Right lung (tissue), 5 donors: ENCODE data around the gene CD37. TPM values are rescaled to one million over a fixed set of nuclear protein-coding genes. Genes with fewer than 3 reads are reported as not detected.
"Not testable (repeated sequence)": the region's sequence is repeated elsewhere in the genome, so short reads cannot be mapped to it uniquely, and the experiment has no call there.

Experiments
- DNase-seq, 2 donors: peaks; one replicate each; pipeline ENCODE4 v3.0.0-alpha.2; 2013
- polyA plus RNA-seq, 5 donors: library from polyadenylated mRNA; unstranded; fragments of 120-200 nt; gene quantifications; one replicate each; pipeline versions ENCODE4 v1.2.1 to v1.2.3, GENCODE V29; 2013; ENCODE audit warnings: inconsistent platforms in 1 of 5, low replicate concordance in 1 of 5; ENCODE audit not compliant: insufficient read length in 5 of 5, insufficient read depth in 1 of 5

CD37 gene
- polyA plus RNA-seq, 5 donors, result 35.1 to 50.8 (median 44.1) TPM

DNA sequence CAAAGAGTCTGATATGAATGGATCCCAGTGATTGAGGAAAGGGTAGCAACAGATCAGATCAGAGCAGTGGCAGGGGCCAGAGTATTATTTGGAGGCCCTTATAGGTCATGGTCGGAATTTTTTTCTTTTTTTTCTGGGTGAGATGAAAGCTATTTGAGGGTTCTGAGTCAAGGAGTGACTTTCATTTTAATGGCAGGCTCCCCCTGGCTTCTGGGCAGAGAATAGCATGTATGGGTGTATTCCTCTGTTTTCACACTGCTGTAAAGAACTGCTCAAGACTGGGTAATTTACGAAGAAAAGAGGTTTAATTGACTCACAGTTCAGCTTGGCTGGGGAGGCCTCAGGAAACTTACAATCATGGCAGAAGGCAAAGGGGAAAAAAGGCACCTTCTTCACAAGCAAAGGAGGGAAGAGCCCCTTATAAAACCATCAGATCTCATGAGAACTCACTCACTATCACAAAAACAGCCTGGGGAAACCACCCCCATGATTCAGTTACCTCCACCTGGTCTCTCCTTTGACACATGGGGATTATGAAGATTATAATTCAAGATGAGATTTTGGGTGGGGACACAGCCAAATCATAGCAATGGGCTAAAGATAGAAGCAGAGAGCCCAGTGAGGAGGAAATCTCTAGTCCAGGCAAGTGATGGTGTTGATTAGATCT lies 7.2 kb upstream of the CD37 start:
- no peak for DNase-seq

DNA sequence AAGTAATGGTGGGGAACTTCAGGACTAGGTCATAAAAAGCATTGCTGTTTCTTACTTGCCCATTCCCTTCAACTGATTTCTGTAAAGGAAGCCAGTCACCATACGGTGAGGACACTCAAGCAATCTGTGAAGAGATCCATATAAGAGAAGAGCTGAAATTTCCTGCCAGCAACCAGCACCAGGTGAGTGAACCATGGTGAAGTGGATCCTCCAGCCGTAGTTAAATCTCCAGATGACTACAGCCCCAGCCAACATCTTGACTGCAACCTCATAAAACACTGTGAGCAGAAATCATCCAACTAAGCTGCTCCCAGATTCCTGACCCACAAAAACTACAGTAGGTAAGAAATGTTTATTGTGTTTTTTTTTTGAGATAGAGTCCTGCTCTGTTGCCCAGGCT lies 6.5 kb upstream of the CD37 start:
- DNase-seq, result no peak

DNA sequence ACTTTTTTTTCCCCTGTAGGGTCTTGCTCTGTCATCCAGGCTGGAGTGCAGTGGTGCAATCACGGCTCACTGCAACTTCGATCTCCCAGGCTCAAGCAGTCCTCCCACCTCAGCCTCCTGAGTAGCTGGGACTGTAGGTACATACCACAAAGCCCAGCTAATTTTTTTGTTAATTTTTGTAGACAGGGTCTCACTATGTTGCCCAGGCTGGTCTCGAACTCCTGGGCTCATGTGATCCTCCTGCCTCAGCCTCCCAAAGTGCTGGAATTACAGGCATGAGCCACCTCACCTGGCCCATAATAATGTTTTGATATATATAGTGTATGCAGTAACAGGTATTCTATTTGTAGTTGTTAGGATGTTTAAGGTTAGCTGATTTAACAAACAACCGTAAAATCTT lies 4.0 kb upstream of the CD37 start:
- DNase-seq, result not testable (repeated sequence)

DNA sequence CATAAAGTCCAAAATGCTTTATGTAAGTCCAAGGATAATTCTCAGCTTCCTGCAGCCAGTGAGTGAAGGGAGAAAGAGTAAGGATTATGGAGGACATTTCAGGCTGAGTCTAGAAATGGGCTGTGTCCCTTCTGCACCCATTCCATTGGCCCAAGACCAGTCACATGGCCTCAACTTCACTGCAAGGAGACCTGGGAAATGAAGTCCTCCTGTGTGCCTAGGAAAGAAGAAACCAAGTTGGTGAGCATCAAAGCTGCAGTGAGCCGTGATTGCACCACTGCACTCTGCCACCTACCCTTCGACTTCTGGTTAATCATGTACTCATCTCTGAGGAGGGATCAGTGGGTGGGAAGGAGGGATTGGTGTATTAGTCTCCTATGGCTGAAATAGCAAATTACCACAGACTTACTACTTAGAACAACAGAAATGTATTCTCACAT lies 3.6 kb upstream of the CD37 start:
- no peak for DNase-seq

DNA sequence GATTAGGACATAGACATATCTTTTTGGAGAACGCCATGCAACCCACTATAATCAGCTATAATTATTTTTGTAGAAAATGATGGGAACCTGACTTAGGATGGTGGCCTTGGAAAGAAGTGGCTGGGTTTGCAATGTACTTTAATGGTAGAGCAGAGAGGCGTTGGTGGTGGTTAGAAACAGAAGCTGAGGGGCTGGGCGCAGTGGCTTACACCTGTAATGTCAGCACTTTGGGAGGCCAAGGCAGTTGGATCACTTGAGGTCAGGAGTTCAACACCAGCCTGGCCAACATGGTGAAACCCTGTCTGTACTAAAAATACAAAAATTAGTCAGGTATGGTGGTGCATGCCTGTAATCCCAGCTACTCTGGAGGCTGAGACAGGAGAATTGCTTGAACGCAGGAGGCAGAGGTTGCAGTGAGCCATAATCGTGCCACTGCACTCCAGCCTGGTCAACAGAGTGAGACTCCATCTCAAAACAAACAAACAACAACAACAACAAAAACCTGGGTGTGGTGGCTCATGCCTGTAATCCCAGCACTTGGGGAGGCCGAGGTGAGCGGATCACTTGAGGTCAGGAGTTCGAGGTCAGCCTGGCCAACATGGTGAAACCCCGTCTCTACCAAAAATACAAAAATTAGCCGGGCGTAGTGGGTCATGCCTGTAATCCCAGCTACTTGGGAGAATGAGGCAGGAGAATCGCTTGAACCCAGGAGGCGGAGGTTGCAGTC lies 2.4 kb upstream of the CD37 start:
- not testable (repeated sequence) for DNase-seq

DNA sequence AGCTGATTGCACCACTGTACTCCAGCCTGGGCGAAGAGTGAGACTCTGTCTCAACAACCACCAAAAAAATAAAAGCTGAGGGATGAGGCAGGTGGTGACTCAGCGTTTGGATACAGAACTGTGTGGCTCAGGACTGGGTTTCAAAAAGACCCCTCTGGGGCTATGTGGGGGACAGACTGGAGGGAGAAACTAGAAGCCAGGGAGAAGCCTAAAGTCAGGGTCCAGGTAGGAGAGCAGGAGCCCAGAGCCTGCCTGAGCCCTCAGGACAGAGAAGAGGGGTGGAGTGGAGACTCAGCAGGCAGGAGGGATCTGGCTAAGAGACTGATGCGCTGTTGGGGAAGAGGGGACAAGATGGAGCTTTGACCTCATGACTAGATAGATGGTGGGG lies 1.8 kb upstream of the CD37 start:
- no peak for DNase-seq

DNA sequence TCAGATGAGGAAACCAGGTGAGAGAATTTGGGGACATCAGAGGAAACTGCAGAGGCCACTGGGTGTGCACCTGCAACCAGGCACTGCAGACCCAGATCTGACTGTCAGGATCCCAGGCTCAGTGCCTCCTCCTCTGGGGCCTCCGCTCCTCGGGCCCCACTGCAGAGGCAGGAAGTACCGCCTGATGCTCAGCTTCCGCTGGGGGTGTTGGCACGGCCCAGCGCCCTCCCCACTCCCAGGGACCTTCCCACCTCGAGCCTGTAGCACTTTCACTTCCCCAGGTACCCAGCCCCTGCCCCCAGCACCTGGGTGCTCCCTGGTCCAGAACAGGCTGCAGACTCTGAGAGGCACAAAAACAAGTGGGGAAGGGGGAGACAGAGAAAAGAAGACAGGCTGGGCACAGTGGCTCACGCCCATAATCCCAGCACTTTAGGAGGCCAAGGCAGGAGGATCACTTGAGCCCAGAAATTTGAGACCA lies 1.4 kb upstream of the CD37 start:
- no peak for DNase-seq

DNA sequence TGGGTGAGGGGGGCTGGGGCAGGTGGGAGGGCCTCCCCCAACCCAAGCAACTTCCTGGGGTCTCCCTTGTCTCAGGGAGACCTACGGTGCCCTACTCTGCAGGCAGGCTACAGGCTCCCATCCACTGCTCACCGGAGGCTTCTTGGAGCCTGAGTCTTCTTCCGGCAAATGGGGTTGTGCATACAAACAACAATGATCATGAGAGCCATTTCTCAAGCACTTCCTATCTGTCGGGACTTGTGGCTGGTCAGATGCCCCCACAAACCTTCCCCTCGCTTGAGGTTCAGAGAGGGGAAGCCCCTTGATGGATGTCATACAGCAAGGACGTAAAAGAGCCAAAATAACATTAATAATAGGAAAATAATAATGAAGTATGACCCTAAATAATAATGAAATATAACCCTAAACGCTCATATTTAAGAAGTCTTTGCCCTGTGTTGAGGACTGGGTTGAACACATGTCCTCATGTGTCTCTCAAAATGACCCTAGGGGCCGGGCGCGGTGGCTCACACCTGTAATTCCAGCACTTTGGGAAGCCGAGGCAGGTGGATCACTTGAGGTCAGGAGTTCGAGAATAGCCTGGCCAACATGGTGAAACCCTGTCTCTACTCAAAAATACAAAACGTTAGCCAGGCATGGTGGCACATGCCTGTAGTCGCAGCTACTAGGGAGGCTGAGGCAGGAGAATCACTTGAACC lies 727 bp downstream of the CD37 start:
- no peak for DNase-seq

DNA sequence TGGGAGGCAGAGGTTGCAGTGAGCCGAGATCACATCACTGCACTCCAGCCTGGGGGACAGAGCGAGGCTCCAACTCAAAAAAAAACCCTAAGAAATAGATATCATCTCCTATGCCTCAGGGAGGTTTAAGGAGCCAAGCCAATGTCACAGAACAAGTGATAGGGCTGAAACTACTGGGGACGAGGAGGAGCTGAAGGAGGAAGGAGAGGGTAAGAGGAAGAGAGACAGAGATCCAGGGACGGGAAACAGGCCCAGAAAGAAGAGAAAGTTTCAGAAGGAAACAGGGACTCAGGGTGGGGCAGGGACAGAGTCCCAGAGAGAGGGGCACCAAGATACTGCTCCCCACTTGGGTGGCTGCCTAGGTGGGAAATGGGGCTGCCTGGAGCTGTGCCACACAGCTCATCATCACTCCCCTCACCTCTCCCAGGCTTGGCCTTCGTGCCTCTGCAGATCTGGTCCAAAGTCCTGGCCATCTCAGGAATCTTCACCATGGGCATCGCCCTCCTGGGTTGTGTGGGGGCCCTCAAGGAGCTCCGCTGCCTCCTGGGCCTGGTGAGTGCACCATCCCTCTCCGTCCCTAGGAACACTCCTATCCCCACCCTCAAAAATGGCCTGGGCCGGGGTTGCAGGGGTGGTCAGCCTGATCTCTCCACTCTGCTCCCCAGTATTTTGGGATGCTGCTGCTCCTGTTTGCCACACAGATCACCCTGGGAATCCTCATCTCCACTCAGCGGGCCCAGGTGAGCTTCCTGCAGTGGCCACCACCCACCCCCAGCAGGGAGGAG lies 1.5 kb downstream of the CD37 start:
- DNase-seq, result no peak

DNA sequence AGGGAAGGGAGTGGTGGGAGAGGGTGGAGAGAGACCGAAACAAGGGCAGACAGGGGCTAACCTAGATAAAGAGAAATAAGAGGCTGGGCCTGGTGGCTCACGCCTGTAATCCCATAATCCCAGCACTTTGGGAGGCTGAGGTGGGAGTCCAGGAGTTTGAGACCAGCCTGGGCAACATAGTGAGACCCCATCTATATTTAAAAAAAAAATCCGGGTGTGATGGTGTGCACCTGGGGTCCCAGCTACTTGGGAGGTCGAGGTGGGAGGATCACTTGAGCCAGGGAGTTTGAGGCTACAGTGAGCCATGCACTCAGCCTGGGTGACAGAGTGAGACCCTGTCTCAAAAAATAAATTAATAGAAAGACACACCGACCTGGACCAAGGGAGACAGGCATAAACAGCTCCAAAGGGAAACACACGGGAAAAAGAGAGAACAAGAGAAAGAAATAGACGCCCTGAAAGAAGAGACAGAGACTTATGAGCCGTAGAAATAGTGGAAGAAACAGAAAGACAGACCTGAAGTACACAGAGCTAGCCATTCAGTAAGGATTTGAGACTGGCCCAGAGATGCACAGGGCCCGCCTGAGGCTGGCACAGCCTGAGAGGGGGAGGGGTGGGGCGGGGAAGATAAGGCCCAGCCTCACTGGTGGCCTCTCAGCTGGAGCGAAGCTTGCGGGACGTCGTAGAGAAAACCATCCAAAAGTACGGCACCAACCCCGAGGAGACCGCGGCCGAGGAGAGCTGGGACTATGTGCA lies 2.2 kb downstream of the CD37 start:
- no peak for DNase-seq

DNA sequence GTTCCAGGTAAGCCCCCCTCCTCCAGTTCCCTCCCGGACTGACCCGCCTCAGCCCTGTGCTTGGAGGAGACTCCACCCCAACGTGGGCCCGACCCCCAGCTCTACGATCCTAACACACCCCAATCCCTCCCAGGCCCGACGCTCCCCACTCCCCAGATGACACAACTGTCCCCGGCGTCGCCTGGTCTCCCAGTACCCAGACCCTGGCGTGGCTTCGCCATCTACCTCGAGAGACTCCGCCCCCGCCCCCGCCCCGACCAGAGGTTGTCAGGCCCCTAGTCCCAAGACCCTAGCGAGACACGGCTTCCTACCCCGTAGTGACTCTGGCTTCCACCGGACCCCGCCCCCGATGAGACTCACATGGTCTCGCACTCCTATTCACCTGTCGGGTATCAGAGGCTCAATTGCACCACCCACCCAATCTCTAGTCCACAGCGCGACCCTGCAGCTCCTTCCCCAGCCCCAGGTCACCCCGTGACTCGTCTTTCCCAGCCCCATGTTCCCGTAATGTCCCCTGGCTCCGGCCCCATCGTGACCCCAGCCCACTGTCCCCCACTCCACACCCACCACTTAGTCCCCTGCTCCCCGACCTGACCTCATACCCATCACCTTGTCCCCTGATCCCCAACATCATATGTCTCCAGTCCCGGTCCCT lies 2.9 kb downstream of the CD37 start:
- DNase-seq, result no peak

DNA sequence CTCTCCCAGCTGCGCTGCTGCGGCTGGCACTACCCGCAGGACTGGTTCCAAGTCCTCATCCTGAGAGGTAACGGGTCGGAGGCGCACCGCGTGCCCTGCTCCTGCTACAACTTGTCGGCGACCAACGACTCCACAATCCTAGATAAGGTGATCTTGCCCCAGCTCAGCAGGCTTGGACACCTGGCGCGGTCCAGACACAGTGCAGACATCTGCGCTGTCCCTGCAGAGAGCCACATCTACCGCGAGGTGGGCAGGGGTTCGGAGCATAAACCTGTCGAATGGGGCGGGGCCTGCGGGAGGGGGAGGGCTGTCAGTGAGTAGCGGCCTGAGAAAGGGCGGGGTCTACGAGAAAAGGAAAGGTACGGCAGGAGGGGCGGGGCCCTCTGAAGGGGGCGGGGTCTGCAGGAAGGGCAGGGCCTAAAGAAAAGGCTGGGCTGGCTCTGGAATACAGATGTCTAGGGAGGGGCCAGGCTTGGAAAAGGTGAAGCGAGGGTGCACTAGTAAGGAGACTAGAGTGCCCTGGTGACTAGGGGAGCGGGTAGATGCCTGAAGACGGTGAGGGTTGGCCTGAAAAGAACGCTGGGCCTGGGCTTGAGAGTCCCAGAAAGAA lies 3.6 kb downstream of the CD37 start:
- peak; percentile 54 to 55 for DNase-seq

DNA sequence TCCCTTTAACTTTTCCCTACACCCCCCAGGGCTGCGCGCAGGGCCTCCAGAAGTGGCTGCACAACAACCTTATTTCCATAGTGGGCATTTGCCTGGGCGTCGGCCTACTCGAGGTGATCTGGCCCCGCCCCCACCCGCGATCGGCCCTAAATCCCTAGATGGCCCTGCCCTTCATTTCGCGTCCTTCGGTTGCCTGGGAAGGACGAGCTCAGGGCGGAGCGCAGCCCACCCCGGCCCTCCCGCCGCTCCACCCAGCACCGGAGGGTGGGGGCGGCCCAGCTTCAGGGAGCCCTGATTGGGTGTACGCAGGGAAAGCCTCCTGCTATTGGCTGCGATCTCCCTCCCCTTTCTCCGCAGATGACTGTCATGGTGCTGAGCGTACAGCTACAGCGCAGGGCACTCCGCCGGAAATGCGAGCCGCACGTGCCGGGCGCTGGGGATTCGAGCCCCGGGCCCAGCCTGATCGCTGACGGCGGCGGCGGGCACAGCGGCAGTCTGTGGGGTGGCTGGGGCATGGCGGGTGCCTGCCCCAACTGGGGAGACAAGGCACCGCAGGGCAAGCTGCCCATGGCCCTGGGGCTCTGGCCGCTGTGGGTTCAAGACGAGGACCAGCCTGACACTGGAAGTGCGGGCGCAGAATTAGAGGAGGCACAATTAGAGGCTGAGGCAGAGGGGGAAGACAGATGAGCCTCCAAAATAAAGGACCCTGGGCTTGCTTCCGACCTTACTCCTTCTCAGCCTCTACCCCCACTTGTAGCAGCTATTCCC lies 4.3 kb downstream of the CD37 start:
- DNase-seq, result peak; percentile 85 to 87

DNA sequence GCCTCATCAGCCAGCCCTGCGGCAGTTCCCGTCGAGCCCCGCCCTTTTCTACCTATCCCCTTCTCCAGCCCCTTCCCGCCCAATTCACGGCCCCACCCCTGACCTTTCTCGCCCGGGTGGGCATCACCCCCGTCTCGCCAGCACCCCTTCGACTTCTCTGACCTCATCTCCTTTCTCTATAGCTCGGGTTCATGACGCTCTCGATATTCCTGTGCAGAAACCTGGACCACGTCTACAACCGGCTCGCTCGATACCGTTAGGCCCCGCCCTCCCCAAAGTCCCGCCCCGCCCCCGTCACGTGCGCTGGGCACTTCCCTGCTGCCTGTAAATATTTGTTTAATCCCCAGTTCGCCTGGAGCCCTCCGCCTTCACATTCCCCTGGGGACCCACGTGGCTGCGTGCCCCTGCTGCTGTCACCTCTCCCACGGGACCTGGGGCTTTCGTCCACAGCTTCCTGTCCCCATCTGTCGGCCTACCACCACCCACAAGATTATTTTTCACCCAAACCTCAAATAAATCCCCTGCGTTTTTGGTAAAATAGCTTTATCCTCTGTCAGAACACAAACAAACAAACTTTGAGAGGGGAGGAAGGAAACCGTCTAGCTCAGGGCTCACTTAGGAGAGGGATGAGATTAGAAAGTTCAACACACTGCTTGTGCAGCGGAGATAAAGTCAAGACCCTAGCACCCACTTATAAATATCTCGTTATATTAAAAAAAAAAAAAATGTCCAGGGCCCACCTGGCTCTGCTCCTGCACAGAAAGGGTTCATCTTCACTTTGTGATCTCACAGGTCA lies 5.1 kb downstream of the CD37 start:
- peak; percentile 42 to 59 for DNase-seq

DNA sequence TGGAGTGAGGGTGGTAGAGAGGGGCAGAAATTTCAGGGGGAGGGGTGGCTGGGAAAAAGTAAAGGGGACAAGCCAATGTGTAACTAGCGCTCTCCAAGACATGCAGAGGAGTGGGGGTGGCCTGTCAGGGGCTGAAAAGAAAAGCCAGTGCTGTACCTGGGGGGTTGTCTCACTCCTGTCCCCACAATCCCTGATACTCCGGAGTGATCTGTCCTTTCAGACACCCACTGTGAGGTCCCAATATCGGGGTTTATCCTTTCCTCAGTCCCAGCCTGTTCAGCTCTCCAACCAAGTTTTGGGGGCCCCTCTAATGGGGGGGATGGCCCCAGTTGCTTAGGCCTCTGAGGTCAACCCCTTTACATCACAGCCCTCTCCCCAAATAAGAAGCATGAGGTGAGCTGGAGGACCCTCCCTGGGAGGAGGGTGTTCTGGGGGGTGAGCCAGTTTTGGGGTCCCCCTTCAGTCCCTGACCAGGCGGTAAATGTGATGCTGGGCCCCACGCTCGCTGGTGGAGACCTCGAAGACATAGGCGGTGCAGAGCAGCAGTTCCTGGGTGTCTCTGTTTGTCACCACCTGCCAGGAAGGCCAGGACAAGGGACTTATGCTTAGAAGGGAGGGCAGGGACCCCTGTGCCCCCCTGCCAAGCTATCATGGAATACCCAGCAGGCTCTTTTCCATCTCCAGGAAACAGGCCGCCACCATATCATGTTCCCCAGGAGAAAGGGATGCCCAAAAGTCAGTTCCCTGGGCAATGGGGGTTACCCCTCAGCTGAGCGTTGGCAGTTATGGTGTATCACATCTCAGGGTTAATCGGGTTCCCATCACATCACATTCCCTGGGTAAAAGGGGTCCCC lies 5.9 kb downstream of the CD37 start:
- no peak for DNase-seq

DNA sequence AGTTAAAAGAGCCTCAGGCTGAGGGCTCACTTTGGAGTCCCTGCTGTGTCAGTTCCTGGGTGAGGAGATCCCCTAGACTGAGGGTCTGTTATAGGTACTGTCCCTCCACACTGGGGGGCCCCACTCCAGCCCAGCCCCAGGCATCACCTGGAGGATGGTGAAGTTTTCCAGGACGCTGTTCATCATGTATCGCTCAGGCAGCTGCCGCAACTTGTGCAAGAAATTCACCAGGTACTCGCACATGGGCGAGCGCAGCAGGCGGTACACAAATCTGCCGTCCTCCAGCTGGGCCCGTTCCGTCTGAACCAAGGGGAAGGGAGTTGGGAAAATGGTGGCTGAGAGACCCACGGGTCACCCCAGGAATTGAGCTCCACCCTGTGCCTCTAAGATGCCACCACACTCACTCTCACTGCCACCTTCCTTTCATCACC lies 7.1 kb downstream of the CD37 start:
- DNase-seq, result no peak

DNA sequence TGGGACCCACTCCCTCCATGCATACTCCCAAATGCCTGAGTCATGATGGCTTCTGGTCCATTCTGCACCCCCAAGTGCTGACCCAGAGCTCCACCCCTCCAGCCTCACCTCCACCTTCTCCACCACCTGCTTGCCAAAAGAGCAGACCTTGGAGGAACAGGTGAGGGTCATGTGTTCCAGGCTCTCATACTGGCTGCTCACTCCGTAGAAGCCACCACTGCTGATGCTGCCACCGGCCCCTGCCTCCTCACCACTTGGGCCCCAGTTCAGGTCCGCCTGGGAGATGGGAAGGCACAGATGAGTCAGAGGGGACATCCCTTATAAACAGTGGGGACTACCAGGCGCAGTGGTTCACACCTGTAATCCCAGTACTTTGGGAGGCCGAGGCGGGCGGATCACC lies 7.9 kb downstream of the CD37 start:
- DNase-seq, result no peak
